ENCODE data around the gene B3GALT6.

GRCh38 chr1:1281533-1282321, 49.7 kb downstream of the B3GALT6 start:
- TF ChIP-seq EP300 (IDR thresholded peaks at IDR 0.05) (no peak), POLR2A (IDR thresholded peaks at IDR 0.05) (no peak)
